Tibial nerve (tissue), 4 donors: Measurements from ENCODE around the gene CXXC4. TPM values are rescaled to one million over a fixed set of nuclear protein-coding genes. Genes with fewer than 3 reads are reported as not detected.

ENCODE experiments used
- DNase-seq, 2 donors: peaks; one replicate each; pipeline ENCODE4 v3.0.0-alpha.2; 2019; ENCODE audit warnings: low spot score in 2 of 2
- H3K27ac ChIP-seq, 4 donors: fragments of 200-600 bp; sonication (generic) in 3 of 4; one replicate each; pipeline ENCODE4 v1.5.1; 2017 to 2019; ENCODE audit warnings: mild to moderate bottlenecking in 1 of 4
- H3K27me3 ChIP-seq, 2 donors: fragments of 200-600 bp; sonication (generic) in 1 of 2; one replicate each; pipeline versions ENCODE4 v1.5.1 to v1.6.0; 2017 to 2019
- H3K36me3 ChIP-seq, 3 donors: fragments of 200-600 bp; sonication (generic); one replicate each; pipeline ENCODE4 v1.5.1; 2018 to 2019
- H3K4me1 ChIP-seq, 4 donors: fragments of 200-600 bp; sonication (generic) in 3 of 4; one replicate each; pipeline ENCODE4 v1.5.1; 2017 to 2019
- H3K4me3 ChIP-seq, 4 donors: fragments of 200-600 bp; sonication (generic) in 3 of 4; one replicate each; pipeline ENCODE4 v1.5.1; 2017 to 2019; ENCODE audit warnings: mild to moderate bottlenecking in 1 of 4, moderate library complexity in 1 of 4
- H3K9me3 ChIP-seq, 4 donors: fragments of 200-600 bp; sonication (generic) in 3 of 4; one replicate each; pipeline ENCODE4 v1.5.1; 2017 to 2019
- EP300 ChIP-seq, 2 donors: sonication (generic); formaldehyde crosslinking; IDR thresholded peaks; one replicate each; pipeline ENCODE4 v1.6.1; 2017; ENCODE audit warnings: antibody characterized with exemption in 2 of 2, mild to moderate bottlenecking in 1 of 2
- POLR2A ChIP-seq, 2 donors: fragments of 450-650 bp; IDR thresholded peaks; one replicate each; pipeline ENCODE4 v1.6.1; 2017; ENCODE audit warnings: antibody characterized with exemption in 2 of 2, mild to moderate bottlenecking in 2 of 2, moderate library complexity in 2 of 2
- WGBS, 2 donors: methylation state at CpG; one replicate each; pipeline ENCODE4 v1.1.5; 2018; 5-methylcytosine and 5-hydroxymethylcytosine counted together
- total RNA-seq, 4 donors: library from RNA; depleted of rRNA; stranded (reverse); fragments of >200 nt; gene quantifications; one replicate each; pipeline ENCODE4 v1.1.0, GENCODE V29; 2016
- TF ChIP-seq, protein P1 (sequence below), 5 experiments: fragments of 200-600 bp in 3 of 5; fragments of 450-650 bp in 2 of 5; sonication (generic) in 3 of 5; IDR thresholded peaks; one replicate each; pipeline ENCODE4 v1.5.1; 2016 to 2019; ENCODE audit warnings: antibody characterized with exemption in 5 of 5, mild to moderate bottlenecking in 3 of 5, moderate library complexity in 2 of 5

CXXC4 gene
- total RNA-seq, 4 donors from 2014 or later: 2.5 to 4.2 (median 3.1) TPM

DNA sequence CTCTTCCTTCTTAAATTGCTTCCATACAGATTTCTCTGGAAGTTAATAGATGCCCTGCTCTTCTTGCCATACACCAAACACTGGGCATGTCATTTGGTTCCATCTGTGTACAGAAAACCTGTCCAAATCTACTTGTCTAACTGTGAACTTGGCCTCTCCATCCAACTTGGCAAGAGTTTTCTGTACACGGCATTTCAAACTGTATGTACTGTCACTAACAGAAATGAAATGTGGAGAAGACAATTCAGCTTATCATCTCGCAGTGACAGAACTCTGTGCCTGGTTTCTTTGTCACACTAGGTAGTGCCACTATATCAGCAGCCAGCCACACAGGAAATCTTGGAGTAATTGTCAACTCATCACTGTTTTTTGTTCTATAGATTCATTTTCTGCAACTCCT lies 58.2 kb downstream of the CXXC4 start:
- TF ChIP-seq, protein P1, sequence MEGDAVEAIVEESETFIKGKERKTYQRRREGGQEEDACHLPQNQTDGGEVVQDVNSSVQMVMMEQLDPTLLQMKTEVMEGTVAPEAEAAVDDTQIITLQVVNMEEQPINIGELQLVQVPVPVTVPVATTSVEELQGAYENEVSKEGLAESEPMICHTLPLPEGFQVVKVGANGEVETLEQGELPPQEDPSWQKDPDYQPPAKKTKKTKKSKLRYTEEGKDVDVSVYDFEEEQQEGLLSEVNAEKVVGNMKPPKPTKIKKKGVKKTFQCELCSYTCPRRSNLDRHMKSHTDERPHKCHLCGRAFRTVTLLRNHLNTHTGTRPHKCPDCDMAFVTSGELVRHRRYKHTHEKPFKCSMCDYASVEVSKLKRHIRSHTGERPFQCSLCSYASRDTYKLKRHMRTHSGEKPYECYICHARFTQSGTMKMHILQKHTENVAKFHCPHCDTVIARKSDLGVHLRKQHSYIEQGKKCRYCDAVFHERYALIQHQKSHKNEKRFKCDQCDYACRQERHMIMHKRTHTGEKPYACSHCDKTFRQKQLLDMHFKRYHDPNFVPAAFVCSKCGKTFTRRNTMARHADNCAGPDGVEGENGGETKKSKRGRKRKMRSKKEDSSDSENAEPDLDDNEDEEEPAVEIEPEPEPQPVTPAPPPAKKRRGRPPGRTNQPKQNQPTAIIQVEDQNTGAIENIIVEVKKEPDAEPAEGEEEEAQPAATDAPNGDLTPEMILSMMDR (IDR thresholded peaks at IDR 0.05): no peak
- TF ChIP-seq EP300 (IDR thresholded peaks at IDR 0.05) (no peak), POLR2A (IDR thresholded peaks at IDR 0.05) (no peak)
- Histone ChIP-seq H3K27me3 (no peaks in the 10 kb centered on the region), H3K4me1 (no peaks in the 10 kb centered on the region), H3K36me3 (no peaks in the 10 kb centered on the region), H3K27ac (no peak overlapping the region), H3K9me3 (no peaks in the 10 kb centered on the region), H3K4me3 (no peak overlapping the region)
- DNase-seq: no peak
- WGBS, 2 donors: 83 to 88% methylated on average over 2 of the region's 2 CpGs

- no peaks in the 10 kb centered on the region for H3K27me3 ChIP-seq
- TF ChIP-seq EP300 (IDR thresholded peaks at IDR 0.05): no peak
- TF ChIP-seq, protein P1 (IDR thresholded peaks at IDR 0.05): no peak
- no peak for TF ChIP-seq POLR2A (IDR thresholded peaks at IDR 0.05)
- DNase-seq: no peak
- H3K27ac ChIP-seq: no peak overlapping the region
- H3K36me3 ChIP-seq: no peaks in the 10 kb centered on the region
- WGBS, 2 donors: 31 to 43% methylated on average over 2 of the region's 2 CpGs
- H3K9me3 ChIP-seq: no peaks in the 10 kb centered on the region
- H3K4me1 ChIP-seq: peaks cover 0 to 10% (median 0%) of the 10 kb centered on the region in 4 donors
- no peak overlapping the region for H3K4me3 ChIP-seq
Observed at GRCh38 chr4:104429150-104429741, 65.4 kb downstream of the CXXC4 start.

DNA sequence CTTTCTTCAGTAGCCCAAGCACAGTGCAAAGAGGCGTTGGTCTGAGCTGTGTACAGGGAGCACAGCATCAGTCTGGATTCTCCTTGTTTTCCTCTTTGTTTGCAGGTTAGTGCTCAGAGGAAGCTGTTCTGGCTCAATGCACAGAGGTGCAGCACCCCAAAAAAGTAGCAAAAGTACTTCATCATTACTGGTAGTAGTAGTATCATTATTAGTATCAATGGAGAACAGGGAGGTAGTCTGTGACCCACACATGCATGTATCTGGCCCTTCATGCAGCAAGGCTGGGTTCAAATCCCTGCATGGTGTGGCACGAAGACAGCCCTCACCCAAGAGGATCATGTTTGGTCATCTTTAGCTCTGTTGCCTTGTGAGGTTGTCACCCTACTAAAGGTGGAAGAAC lies 68.7 kb downstream of the CXXC4 start:
- TF ChIP-seq POLR2A (IDR thresholded peaks at IDR 0.05) (no peak), EP300 (IDR thresholded peaks at IDR 0.05) (no peak)
- TF ChIP-seq, protein P1 (IDR thresholded peaks at IDR 0.05): no peak
- whole genome bisulfite sequencing, 2 donors: 75 to 76% methylated on average over 2 of the region's 2 CpGs

GRCh38 chr4:104424989-104425388 lies 69.7 kb downstream of the CXXC4 start:
- Histone ChIP-seq H3K9me3 (no peaks in the 10 kb centered on the region), H3K27ac (peak overlapping the region in 1 of 4 donors; percentile 11), H3K4me1 (peaks cover 0 to 19% (median 1%) of the 10 kb centered on the region in 4 donors), H3K36me3 (no peaks in the 10 kb centered on the region), H3K27me3 (no peaks in the 10 kb centered on the region), H3K4me3 (peak overlapping the region; percentile 13 to 40 (median 22))
- TF ChIP-seq POLR2A (IDR thresholded peaks at IDR 0.05): no peak
- TF ChIP-seq, protein P1 (IDR thresholded peaks at IDR 0.05): no peak
- TF ChIP-seq EP300 (IDR thresholded peaks at IDR 0.05): no peak
- DNase-seq: no peak
- WGBS, 2 donors: 10 to 17% methylated on average over 8 of the region's 8 CpGs

More for the DNA sequence above, 68.7 kb downstream of the CXXC4 start:
- no peaks in the 10 kb centered on the region for H3K27me3 ChIP-seq
- H3K4me1 ChIP-seq: peaks cover 0 to 19% (median under 1%) of the 10 kb centered on the region in 4 donors
- no peaks in the 10 kb centered on the region for H3K9me3 ChIP-seq
- no peak for DNase-seq
- no peak overlapping the region for H3K4me3 ChIP-seq
- H3K27ac ChIP-seq: no peak overlapping the region
- H3K36me3 ChIP-seq: no peaks in the 10 kb centered on the region

DNA sequence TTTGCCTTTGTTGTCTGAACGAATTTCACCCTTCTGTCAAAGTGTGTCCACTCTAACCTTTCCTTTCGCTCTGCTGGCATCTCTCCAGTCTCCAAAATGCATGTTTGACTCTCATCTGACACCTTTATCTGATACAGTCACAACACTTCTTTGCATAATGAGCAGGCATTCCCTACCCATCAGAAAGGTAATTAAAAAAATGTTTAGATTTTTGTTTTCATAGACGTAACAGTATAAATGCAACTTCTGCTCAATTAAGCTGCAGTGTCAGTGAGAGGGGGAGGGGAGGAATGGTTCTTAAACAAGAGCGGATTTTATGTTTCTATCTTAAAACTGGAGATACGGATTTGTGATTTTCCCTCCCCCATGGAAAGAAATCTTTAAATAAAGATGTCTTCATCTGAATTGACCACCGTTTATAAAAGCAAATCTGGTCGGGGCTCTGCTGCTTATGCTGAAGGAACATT lies 70.2 kb downstream of the CXXC4 start:
- peak overlapping the region in 1 of 4 donors; percentile 11 for H3K27ac ChIP-seq
- no peaks in the 10 kb centered on the region for H3K27me3 ChIP-seq
- H3K4me1 ChIP-seq: peaks cover 0 to 19% (median 1%) of the 10 kb centered on the region in 4 donors
- H3K36me3 ChIP-seq: no peaks in the 10 kb centered on the region
- H3K9me3 ChIP-seq: no peaks in the 10 kb centered on the region
- no peak for DNase-seq
- 16 to 19% methylated on average over 7 of the region's 7 CpGs for WGBS, 2 donors
- TF ChIP-seq EP300 (IDR thresholded peaks at IDR 0.05): no peak
- TF ChIP-seq, protein P1 (IDR thresholded peaks at IDR 0.05): no peak
- TF ChIP-seq POLR2A (IDR thresholded peaks at IDR 0.05): no peak
- H3K4me3 ChIP-seq: peak overlapping the region; percentile 5 to 40 (median 22)
